GM06990 (cell line): ENCODE measurements around the gene MED13L.

Source experiments
- DNase-seq: peaks from one replicate; pipeline ENCODE4 v3.0.0-alpha.2; 2011; ENCODE audit not compliant: insufficient read length; ENCODE audit errors: extremely low read depth
- H3K27me3 ChIP-seq: replicated peaks from 2 replicates; pipeline ENCODE4 v1.6.0; 2011; ENCODE audit warnings: low read length; ENCODE audit not compliant: control insufficient read depth, insufficient read depth
- H3K36me3 ChIP-seq: 2 replicates; pipeline ENCODE4 v1.5.1; 2011; ENCODE audit warnings: low read length; ENCODE audit not compliant: control insufficient read depth, insufficient read depth
- H3K4me3 ChIP-seq: replicated peaks from 2 replicates; pipeline ENCODE4 v1.5.1; 2011; ENCODE audit warnings: low read depth, mild to moderate bottlenecking, control low read depth, low read length
- CTCF ChIP-seq: IDR thresholded peaks from 2 replicates; pipeline ENCODE4 v1.5.1; 2011; ENCODE audit warnings: low read length, control low read depth, mild to moderate bottlenecking, inconsistent platforms; ENCODE audit not compliant: insufficient read depth, poor library complexity, severe bottlenecking

The MED13L gene

GRCh38 chr12:116263844-116264243, 13.6 kb downstream of the MED13L start:
- H3K27me3 ChIP-seq: peaks cover 2% of the 10 kb centered on the region; the same call in 1 of the 2 replicates
- TF ChIP-seq CTCF: no peak
- no peak overlapping the region for H3K4me3 ChIP-seq
- H3K36me3 ChIP-seq: no peaks in the 10 kb centered on the region
- no peak for DNase-seq

GRCh38 chr12:116263431-116263830, 14.1 kb downstream of the MED13L start:
- Histone ChIP-seq H3K4me3 (no peak overlapping the region), H3K27me3 (peaks cover 2% of the 10 kb centered on the region; the same call in 1 of the 2 replicates), H3K36me3 (no peaks in the 10 kb centered on the region)
- TF ChIP-seq CTCF: no peak
- no peak for DNase-seq

GRCh38 chr12:116262741-116263140, 14.8 kb downstream of the MED13L start:
- no peak overlapping the region for H3K4me3 ChIP-seq
- TF ChIP-seq CTCF: no peak
- peaks cover 2% of the 10 kb centered on the region; the same call in 1 of the 2 replicates for H3K27me3 ChIP-seq
- H3K36me3 ChIP-seq: no peaks in the 10 kb centered on the region
- no peak for DNase-seq

DNA sequence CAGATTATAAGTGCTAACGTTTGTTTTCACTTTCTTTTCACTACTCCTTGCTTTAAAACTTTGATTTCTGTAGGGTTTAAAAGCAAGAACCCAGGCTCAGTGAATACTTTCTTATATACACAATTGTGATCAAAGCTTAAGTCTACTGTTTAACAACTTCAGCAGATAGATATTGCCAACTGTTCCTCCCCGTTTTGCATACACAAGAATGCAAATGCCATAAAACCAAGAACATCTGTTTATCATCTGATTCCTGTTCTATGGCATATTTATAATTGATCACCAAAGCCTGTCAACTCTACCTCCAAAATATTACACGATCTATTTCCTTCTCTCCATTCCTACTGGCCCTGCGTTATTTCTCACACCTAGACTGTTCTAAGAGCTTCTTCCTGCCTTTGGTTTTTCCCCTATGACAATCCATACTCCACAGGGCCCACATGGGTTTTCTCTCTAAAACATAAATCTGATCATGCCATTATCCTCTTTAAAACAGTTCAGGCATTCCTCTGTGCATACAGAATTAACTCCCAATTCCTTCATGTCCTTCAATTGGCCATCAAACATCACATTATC, 15.9 kb downstream of the MED13L start:
- Histone ChIP-seq H3K36me3 (no peaks in the 10 kb centered on the region), H3K4me3 (no peak overlapping the region), H3K27me3 (peaks cover 2% of the 10 kb centered on the region; the same call in 1 of the 2 replicates)
- no peak for DNase-seq
- TF ChIP-seq CTCF: no peak

DNA sequence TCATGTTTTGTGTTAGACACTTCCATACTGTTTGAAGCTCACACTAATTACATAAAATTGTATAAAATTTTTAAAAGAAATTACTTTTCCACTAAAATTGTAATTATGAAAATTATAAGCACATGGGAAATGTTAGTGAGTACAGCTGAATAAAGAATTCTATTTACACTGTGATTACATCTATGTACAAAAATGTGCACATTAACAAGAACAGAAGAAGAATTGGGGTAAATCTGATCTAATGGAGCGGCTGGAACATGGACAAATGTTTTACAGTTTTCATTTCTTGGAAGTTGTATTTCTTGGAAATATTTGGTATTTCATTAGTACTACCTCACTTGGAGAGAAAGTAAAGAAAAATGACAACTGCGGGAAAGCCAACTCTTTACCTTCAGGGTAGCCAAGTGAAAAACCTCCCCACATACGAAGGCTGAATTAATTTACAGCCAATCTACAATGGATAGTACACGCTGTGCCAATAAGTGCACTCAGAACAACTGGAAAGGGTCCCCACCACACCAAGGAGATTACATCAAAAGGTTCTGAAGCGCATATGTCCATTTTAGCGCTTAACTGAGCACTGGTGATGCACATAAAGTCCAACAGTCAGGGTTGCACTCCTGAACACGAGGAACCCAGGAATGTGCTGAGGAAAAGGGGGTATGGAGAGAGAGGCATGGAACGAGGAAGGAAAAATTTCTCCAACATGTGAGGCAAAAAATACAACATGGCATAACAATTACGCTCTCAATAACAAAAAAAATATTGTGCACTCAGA, 17.5 kb downstream of the MED13L start:
- no peak overlapping the region for H3K4me3 ChIP-seq
- no peak for DNase-seq
- no peaks in the 10 kb centered on the region; the same call in 1 of the 2 replicates for H3K27me3 ChIP-seq
- no peaks in the 10 kb centered on the region for H3K36me3 ChIP-seq
- no peak for TF ChIP-seq CTCF
